ENCODE measurements around the gene TMEM123. TPM values are rescaled to one million over a fixed set of nuclear protein-coding genes. Genes with fewer than 3 reads are reported as not detected.
"Not testable (repeated sequence)": the region's sequence is repeated elsewhere in the genome, so short reads cannot be mapped to it uniquely, and the experiment has no call there.

Gene TMEM123
- total and polyA plus RNA-seq, 5 experiments from 2014 or later = 484 to 988 (median 746) TPM

- Mint-ChIP-seq H3K36me3 (peaks cover 21 to 56% (median 27%) of the 10 kb centered on the region in 3 donors), H3K9me3 (no peaks in the 10 kb centered on the region), H3K4me1 (peaks cover 9 to 49% (median 41%) of the 10 kb centered on the region in 4 donors), H3K27me3 (no peaks in the 10 kb centered on the region), H3K4me3 (no peak overlapping the region), H3K27ac (peak overlapping the region in 5 of 10 donors; percentile 2 to 87 (median 39))
- POLR2A ChIA-PET = interaction anchor here (7.9 kb wide), 1 partner anchor 65 kb away, joined by 51 read pairs; the partner anchor contains the start of gene TMEM123
- ATAC-seq = no peak
- DNase-seq = no peak
These were observed 65.4 kb downstream of the TMEM123 start for GRCh38 chr11:102387043-102387781.

DNA sequence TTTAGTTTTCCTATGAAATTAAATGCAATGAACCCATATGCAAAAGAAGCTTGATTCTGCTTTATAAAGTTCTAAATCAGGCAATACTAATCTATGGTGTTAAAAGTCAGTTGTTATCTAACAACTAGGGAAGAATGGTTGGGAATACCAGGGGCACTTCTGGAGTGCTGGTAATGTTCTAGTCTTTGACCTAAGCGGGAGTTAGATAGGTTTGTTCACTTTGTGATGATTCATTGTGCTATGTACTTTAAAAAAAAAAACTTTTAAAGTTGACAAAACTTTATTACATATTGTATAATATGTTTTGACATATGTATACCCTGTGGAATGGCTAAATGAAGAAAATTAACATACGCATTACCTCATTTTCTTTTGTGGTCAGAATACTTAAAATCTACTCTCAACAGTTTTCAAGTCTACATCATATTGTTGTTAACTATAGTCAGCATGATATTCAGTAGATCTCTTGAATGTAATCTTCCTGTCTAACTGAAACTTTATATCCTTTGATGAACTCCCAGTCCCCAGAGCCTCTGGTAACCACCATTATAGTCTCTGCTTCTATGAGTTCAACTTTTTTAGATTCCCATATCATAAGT lies 66.3 kb downstream of the TMEM123 start:
- ATAC-seq (peak; percentile 54 to 79), DNase-seq (peak in 1 of 10 donors; percentile 16)
- H3K4me3 Mint-ChIP-seq = no peak overlapping the region
- peaks cover 9 to 46% (median 39%) of the 10 kb centered on the region in 4 donors for H3K4me1 Mint-ChIP-seq
- no peaks in the 10 kb centered on the region for H3K27me3 Mint-ChIP-seq
- peaks cover 21 to 60% (median 27%) of the 10 kb centered on the region in 3 donors for H3K36me3 Mint-ChIP-seq
- no peaks in the 10 kb centered on the region for H3K9me3 Mint-ChIP-seq
- H3K27ac Mint-ChIP-seq = peak overlapping the region in 6 of 10 donors; percentile 2 to 87 (median 42)
- POLR2A ChIA-PET = interaction anchor here (0.5 kb wide), 1 partner anchor 31 kb away, joined by 3 read pairs; no protein-coding TSS in a partner anchor

- DNase-seq (no peak), ATAC-seq (no peak)
- Mint-ChIP-seq H3K36me3 (peaks cover 21 to 66% (median 33%) of the 10 kb centered on the region in 3 donors), H3K27ac (peak overlapping the region in 9 of 10 donors; percentile 39 to 78 (median 50)), H3K27me3 (no peaks in the 10 kb centered on the region), H3K4me1 (peaks cover 5 to 40% (median 32%) of the 10 kb centered on the region in 4 donors), H3K4me3 (no peak overlapping the region), H3K9me3 (no peaks in the 10 kb centered on the region)
- POLR2A ChIA-PET = interaction anchor here (0.5 to 1.0 kb wide), 2 partner anchors 11 to 32 kb away, joined by 3 read pairs; no protein-coding TSS in a partner anchor
These were observed 67.2 kb downstream of the TMEM123 start for GRCh38 chr11:102385085-102386007.

DNA sequence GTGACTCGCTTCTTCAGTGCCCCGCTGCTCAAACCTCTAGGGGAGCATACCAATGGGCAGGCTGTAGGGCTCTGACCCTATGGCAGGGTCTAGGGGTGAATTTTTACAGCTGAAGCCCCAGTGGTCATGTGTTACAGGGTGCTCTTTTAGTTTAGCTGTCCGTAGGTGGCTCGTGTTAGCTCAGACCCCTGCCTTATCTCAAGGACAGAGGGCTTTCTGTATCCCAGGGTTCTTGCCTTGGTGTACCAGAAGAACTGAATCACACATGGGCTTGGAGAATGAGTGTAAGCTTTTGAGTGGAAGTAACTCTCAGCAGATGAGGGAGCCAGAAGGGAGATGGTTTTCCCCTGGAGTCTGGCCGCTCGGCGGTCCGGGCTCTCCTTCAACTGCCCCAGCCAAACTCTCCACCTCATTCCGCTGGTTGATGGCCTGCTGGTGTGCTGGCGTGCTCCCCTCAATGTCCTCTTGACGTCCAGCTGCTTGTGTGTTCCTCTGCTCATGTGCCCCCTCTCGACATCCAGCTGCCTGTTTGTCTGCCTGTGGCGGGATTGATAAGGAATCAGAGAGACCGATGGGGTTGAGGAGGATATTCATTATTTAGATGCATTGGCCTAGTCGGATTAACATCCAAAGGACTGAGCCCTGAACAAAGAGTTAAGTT lies 68.0 kb downstream of the TMEM123 start:
- POLR2A ChIA-PET = interaction anchor here (1.0 kb wide), 2 partner anchors 12 to 17 kb away, joined by 3 read pairs; no protein-coding TSS in a partner anchor
- H3K4me3 Mint-ChIP-seq = no peak overlapping the region
- H3K27me3 Mint-ChIP-seq = no peaks in the 10 kb centered on the region
- ATAC-seq (no peak), DNase-seq (no peak)
- H3K9me3 Mint-ChIP-seq = no peaks in the 10 kb centered on the region
- peaks cover 20 to 72% (median 35%) of the 10 kb centered on the region in 3 donors for H3K36me3 Mint-ChIP-seq
- peak overlapping the region in 8 of 10 donors; percentile 22 to 78 (median 44) for H3K27ac Mint-ChIP-seq
- peaks cover 5 to 35% (median 30%) of the 10 kb centered on the region in 4 donors for H3K4me1 Mint-ChIP-seq

DNA sequence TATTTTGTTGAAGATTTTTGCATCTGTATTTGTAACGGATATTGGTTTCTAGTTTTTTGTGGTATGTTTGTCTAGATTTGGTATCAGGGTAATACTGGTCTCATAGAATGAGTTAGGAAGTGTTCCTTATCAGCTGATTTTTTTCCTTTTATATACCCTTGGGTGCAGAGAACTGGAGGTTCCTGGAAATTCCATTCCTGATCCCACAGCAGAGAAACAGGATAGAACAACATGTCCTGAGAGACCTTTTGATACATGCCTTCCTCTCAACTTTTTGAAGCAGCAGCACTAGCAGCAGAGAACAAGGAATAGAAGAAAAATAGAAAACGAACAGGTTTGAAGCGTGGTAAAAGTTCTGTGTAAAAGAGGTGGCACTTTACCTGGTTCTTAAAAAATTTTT lies 68.7 kb downstream of the TMEM123 start:
- H3K9me3 Mint-ChIP-seq = no peaks in the 10 kb centered on the region
- no peak overlapping the region for H3K4me3 Mint-ChIP-seq
- no peak for ATAC-seq
- POLR2A ChIA-PET = interaction anchor here (1.0 kb wide), 1 partner anchor 17 kb away, joined by 3 read pairs; no protein-coding TSS in a partner anchor
- H3K36me3 Mint-ChIP-seq = peaks cover 13 to 73% (median 35%) of the 10 kb centered on the region in 3 donors
- H3K27ac Mint-ChIP-seq = peak overlapping the region in 3 of 10 donors; percentile 12 to 34 (median 22)
- H3K27me3 Mint-ChIP-seq = no peaks in the 10 kb centered on the region
- H3K4me1 Mint-ChIP-seq = peaks cover 5 to 33% (median 27%) of the 10 kb centered on the region in 4 donors
- DNase-seq = no peak

- H3K9me3 Mint-ChIP-seq = no peaks in the 10 kb centered on the region
- no peaks in the 10 kb centered on the region for H3K27me3 Mint-ChIP-seq
- no peak for DNase-seq
- POLR2A ChIA-PET = no interaction called here
- H3K36me3 Mint-ChIP-seq = peaks cover 7 to 77% (median 40%) of the 10 kb centered on the region in 3 donors
- H3K4me3 Mint-ChIP-seq = no peak overlapping the region
- ATAC-seq = no peak
- H3K27ac Mint-ChIP-seq = peak overlapping the region in 3 of 10 donors; percentile 6 to 49 (median 12)
- H3K4me1 Mint-ChIP-seq = peaks cover 2 to 33% (median 29%) of the 10 kb centered on the region in 4 donors
These were observed 70.2 kb downstream of the TMEM123 start for GRCh38 chr11:102382384-102382783.

- Mint-ChIP-seq H3K9me3 (no peaks in the 10 kb centered on the region), H3K4me3 (no peak overlapping the region), H3K27ac (peak overlapping the region in 3 of 10 donors; percentile 2 to 37 (median 9)), H3K36me3 (peaks cover 0 to 75% (median 36%) of the 10 kb centered on the region in 3 donors), H3K27me3 (no peaks in the 10 kb centered on the region), H3K4me1 (peaks cover 8 to 31% (median 23%) of the 10 kb centered on the region in 4 donors)
- POLR2A ChIA-PET = interaction anchor here (1.2 kb wide), 1 partner anchor 73 kb away, joined by 3 read pairs; no protein-coding TSS in a partner anchor
- DNase-seq (no peak), ATAC-seq (no peak)
These were observed 73.7 kb downstream of the TMEM123 start for GRCh38 chr11:102378818-102379217.

- no peaks in the 10 kb centered on the region for H3K27me3 Mint-ChIP-seq
- peak overlapping the region in 1 of 10 donors; percentile 15 for H3K27ac Mint-ChIP-seq
- DNase-seq (no peak), ATAC-seq (no peak)
- H3K4me3 Mint-ChIP-seq = no peak overlapping the region
- H3K4me1 Mint-ChIP-seq = peaks cover 8 to 30% (median 24%) of the 10 kb centered on the region in 4 donors
- no peaks in the 10 kb centered on the region for H3K9me3 Mint-ChIP-seq
- POLR2A ChIA-PET = no interaction called here
- peaks cover 0 to 67% (median 36%) of the 10 kb centered on the region in 3 donors for H3K36me3 Mint-ChIP-seq
These were observed 74.7 kb downstream of the TMEM123 start for GRCh38 chr11:102377891-102378290.

GRCh38 chr11:102375720-102376399 lies 76.7 kb downstream of the TMEM123 start:
- POLR2A ChIA-PET = interaction anchor here (0.9 to 1.4 kb wide), 4 partner anchors 14 to 76 kb away, joined by 4 to 6 read pairs (median 4); no protein-coding TSS in a partner anchor
- H3K27ac Mint-ChIP-seq = peak overlapping the region in 5 of 10 donors; percentile 6 to 84 (median 53)
- H3K36me3 Mint-ChIP-seq = peaks cover 0 to 57% (median 35%) of the 10 kb centered on the region in 3 donors

DNA sequence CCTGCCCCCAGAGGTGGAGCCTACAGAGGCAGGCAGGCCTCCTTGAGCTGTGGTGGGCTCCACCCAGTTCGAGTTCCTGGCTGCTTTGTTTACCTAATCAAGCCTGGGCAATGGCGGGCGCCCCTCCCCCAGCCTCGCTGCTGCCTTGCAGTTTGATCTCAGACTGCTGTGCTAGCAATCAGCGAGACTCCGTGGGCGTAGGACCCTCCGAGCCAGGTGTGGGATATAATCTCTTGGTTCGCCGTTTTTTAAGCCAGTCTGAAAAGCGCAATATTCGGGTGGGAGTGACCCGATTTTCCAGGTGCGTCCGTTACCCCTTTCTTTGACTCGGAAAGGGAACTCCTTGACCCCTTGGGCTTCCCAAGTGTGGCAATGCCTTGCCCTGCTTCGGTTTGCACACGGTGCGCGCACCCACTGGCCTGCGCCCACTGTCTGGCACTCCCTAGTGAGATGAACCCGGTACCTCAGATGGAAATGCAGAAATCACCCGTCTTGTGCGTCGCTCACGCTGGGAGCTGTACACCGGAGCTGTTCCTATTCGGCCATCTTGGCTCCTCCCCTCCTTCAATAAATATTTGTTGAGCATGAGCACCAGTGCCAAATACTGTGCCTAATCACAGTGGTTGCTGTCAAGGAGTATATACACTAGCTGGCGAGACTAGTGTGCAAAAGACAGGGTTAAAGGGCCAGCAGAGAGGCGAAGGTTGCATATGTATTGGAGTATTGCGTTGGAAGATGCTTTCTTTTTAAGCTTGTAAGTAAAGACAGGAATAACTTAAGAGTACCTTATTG lies 77.7 kb downstream of the TMEM123 start:
- H3K4me1 Mint-ChIP-seq = peaks cover 11 to 32% (median 28%) of the 10 kb centered on the region in 4 donors
- H3K9me3 Mint-ChIP-seq, H3K27me3 Mint-ChIP-seq: not testable (repeated sequence)
- peaks cover 0 to 47% (median 30%) of the 10 kb centered on the region in 3 donors for H3K36me3 Mint-ChIP-seq
- peak overlapping the region in 9 of 10 donors; percentile 33 to 73 (median 57) for H3K4me3 Mint-ChIP-seq
- ATAC-seq (peak in 1 of 2 donors; percentile 30), DNase-seq (peak in 4 of 10 donors; percentile 36 to 48 (median 46))
- peak overlapping the region in 9 of 10 donors; percentile 35 to 85 (median 69) for H3K27ac Mint-ChIP-seq
- POLR2A ChIA-PET = interaction anchor here (1.1 to 1.4 kb wide), 3 partner anchors 13 to 77 kb away, joined by 4 to 5 read pairs (median 4); no protein-coding TSS in a partner anchor

More at GRCh38 chr11:102375720-102376399, 76.7 kb downstream of the TMEM123 start:
- Mint-ChIP-seq H3K9me3 (peaks cover 0 to 2% (median 0%) of the 10 kb centered on the region in 9 donors), H3K4me3 (peak overlapping the region in 3 of 10 donors; percentile 2 to 28 (median 4)), H3K4me1 (peaks cover 11 to 32% (median 28%) of the 10 kb centered on the region in 4 donors), H3K27me3 (no peaks in the 10 kb centered on the region)
- ATAC-seq (no peak), DNase-seq (no peak)

All from naive thymus-derived CD8-positive, alpha-beta T cell (primary cell).